IMR-90 (cell line): Measurements from ENCODE around the gene IFI44. TPM values are rescaled to one million over a fixed set of nuclear protein-coding genes. Genes with fewer than 3 reads are reported as not detected.

Experiments
- ATAC-seq: fragments of 200-7000 bp; cut with Tn5 transposase; 2 replicates; pipeline ENCODE4 v1.9.1; 2020; ENCODE audit warnings: low read depth, mild to moderate bottlenecking, moderate library complexity
- BruUV-seq: library from RNA; stranded (reverse); fragments of 400-500 nt; replicated peaks from 2 replicates; lab custom pipeline; 2021; lab: Mats Ljungman, UMichigan
- CTCF ChIA-PET: fragments of 300-600 bp; formaldehyde crosslinking; extraction: SDS; loops from one replicate; lab custom pipeline; 2021; ENCODE audit warnings: antibody characterized with exemption; lab: Yijun Ruan, JAX
- POLR2A ChIA-PET: fragments of 300-600 bp; sonication (Branson Sonifier 250); formaldehyde crosslinking; loops from one replicate; lab custom pipeline; 2022; ENCODE audit warnings: antibody characterized with exemption; ENCODE audit not compliant: unreplicated experiment; lab: Charles Lee
- DNase-seq: peaks from one replicate; pipeline ENCODE4 v3.0.0; 2013
- H2AFZ ChIP-seq: replicated peaks from 2 replicates; pipeline ENCODE3; 2013; ENCODE audit warnings: low read length, mild to moderate bottlenecking; ENCODE audit not compliant: poor library complexity
- H2AK5ac ChIP-seq: 2 replicates; pipeline ENCODE4 v1.6.1; 2013; ENCODE audit warnings: low read depth, low read length, inconsistent platforms
- H2AK9ac ChIP-seq: replicated peaks from 2 replicates; pipeline ENCODE3; 2013; ENCODE audit warnings: mild to moderate bottlenecking, low read depth, low read length, moderate library complexity; ENCODE audit not compliant: poor library complexity
- H2BK120ac ChIP-seq: 2 replicates; pipeline ENCODE4 v1.6.1; 2013; ENCODE audit warnings: low read depth, low read length, inconsistent platforms
- H2BK15ac ChIP-seq: 3 replicates; pipeline ENCODE4 v1.6.1; 2013; ENCODE audit warnings: low read depth, low read length, inconsistent platforms
- H2BK20ac ChIP-seq: 2 replicates; pipeline ENCODE4 v1.6.1; 2013; ENCODE audit warnings: low read depth, mild to moderate bottlenecking, inconsistent platforms, low read length, moderate library complexity
- H2BK5ac ChIP-seq: 2 replicates; pipeline ENCODE4 v1.6.1; 2013; ENCODE audit warnings: mild to moderate bottlenecking, low read depth, low read length, inconsistent platforms; ENCODE audit not compliant: poor library complexity, severe bottlenecking
- H3K14ac ChIP-seq: replicated peaks from 2 replicates; pipeline ENCODE4 v1.6.1; 2013; ENCODE audit warnings: low read depth, low read length, inconsistent platforms
- H3K18ac ChIP-seq: 2 replicates; pipeline ENCODE4 v1.6.1; 2013; ENCODE audit warnings: low read depth, low read length, control low read depth
- H3K23ac ChIP-seq: 2 replicates; pipeline ENCODE4 v1.6.1; 2013; ENCODE audit warnings: low read depth, low read length, inconsistent platforms
- H3K27ac ChIP-seq: 2 replicates; pipeline ENCODE4 v1.5.1; 2013; ENCODE audit warnings: mild to moderate bottlenecking, control low read depth, low read length; ENCODE audit not compliant: insufficient read depth
- H3K27me3 ChIP-seq: 2 replicates; pipeline ENCODE4 v1.6.1; 2013; ENCODE audit warnings: low read length; ENCODE audit not compliant: control insufficient read depth, insufficient read depth
- H3K36me3 ChIP-seq: 2 replicates; pipeline ENCODE4 v1.6.1; 2013; ENCODE audit warnings: low read length, mixed read lengths; ENCODE audit not compliant: control insufficient read depth, insufficient read depth
- H3K4ac ChIP-seq: 2 replicates; pipeline ENCODE4 v1.6.1; 2013; ENCODE audit warnings: low read depth, low read length, inconsistent platforms
- H3K4me1 ChIP-seq: 2 replicates; pipeline ENCODE4 v1.6.1; 2013; ENCODE audit warnings: low read length, mixed read lengths; ENCODE audit not compliant: control insufficient read depth, insufficient read depth
- H3K4me2 ChIP-seq: 2 replicates; pipeline ENCODE4 v1.6.1; 2013; ENCODE audit warnings: low read depth, mild to moderate bottlenecking, control low read depth, low read length, moderate library complexity
- H3K4me3 ChIP-seq: 2 replicates; pipeline ENCODE4 v1.5.1; 2013; ENCODE audit warnings: low read depth, mild to moderate bottlenecking, control low read depth, low read length, moderate library complexity; ENCODE audit not compliant: insufficient read depth
- H3K56ac ChIP-seq: 2 replicates; pipeline ENCODE4 v1.6.1; 2013; ENCODE audit warnings: low read length, inconsistent platforms; ENCODE audit not compliant: insufficient read depth; ENCODE audit errors: extremely low read depth
- H3K79me1 ChIP-seq, 2 experiments: 2 replicates each; pipeline ENCODE4 v1.6.1; 2013; ENCODE audit warnings: low read length in 2 of 2, inconsistent platforms in 1 of 2, low read depth in 1 of 2
- H3K9ac ChIP-seq: 2 replicates; pipeline ENCODE4 v1.6.1; 2013; ENCODE audit warnings: low read depth, low read length, control low read depth
- H3K9me1 ChIP-seq: 2 replicates; pipeline ENCODE4 v1.6.1; 2013; ENCODE audit warnings: low read length, inconsistent platforms; ENCODE audit not compliant: insufficient read depth
- H3K9me3 ChIP-seq: 2 replicates; pipeline ENCODE4 v1.6.1; 2013; ENCODE audit warnings: low read length; ENCODE audit not compliant: control insufficient read depth, insufficient read depth
- H4K20me1 ChIP-seq: 2 replicates; pipeline ENCODE4 v1.6.1; 2013; ENCODE audit warnings: low read length, inconsistent platforms; ENCODE audit not compliant: insufficient read depth
- H4K5ac ChIP-seq: 2 replicates; pipeline ENCODE4 v1.6.1; 2013; ENCODE audit warnings: mild to moderate bottlenecking, low read depth, low read length, control low read depth
- H4K8ac ChIP-seq, 2 experiments: 2 replicates each; pipeline ENCODE4 v1.6.1; 2013; ENCODE audit warnings: low read depth in 2 of 2, low read length in 2 of 2, control low read depth in 1 of 2, inconsistent platforms in 1 of 2
- H4K91ac ChIP-seq: 2 replicates; pipeline ENCODE4 v1.6.1; 2013; ENCODE audit warnings: low read depth, low read length, inconsistent platforms; ENCODE audit not compliant: insufficient read depth
- BHLHE40 ChIP-seq: fragments of 150-350 bp; IDR thresholded peaks from 2 replicates; pipeline ENCODE4 v1.6.1; 2016; ENCODE audit warnings: mild to moderate bottlenecking, low read depth, low read length
- CEBPB ChIP-seq: IDR thresholded peaks from 2 replicates; pipeline ENCODE4 v1.6.1; 2012; ENCODE audit warnings: low read depth, low read length, improper control_type of control experiment
- WGBS, 2 experiments: methylation state at CpG; one replicate each; pipeline versions ENCODE4 v1.1.5 to v1.1.7; 2013; ENCODE audit warnings: missing lambda C conversion rate in 2 of 2; ENCODE audit not compliant: insufficient read length in 1 of 2; ENCODE audit errors: extremely low coverage in 2 of 2; 5-methylcytosine and 5-hydroxymethylcytosine counted together
- dilution Hi-C: fragments of 300-500 bp; cut with HindIII; formaldehyde crosslinking; loops from one replicate; pipeline ENCODE4 v1.14.3; 2018; ENCODE audit warnings: low sequenced_read_pairs; ENCODE audit not compliant: unreplicated experiment
- in situ Hi-C: fragments of 300-500 bp; cut with MboI; formaldehyde crosslinking; loops from 3 replicates; pipeline ENCODE4 v1.14.3; 2019; ENCODE audit warnings: low sequenced_read_pairs, inconsistent platforms, mixed read lengths
- intact Hi-C: fragments of 100-400 bp; cut with micrococcal nuclease; formaldehyde crosslinking; loops from 2 replicates; pipeline ENCODE4 v1.10.0; 2022
- polyA plus RNA-seq, 3 experiments: library from polyadenylated mRNA; depleted of rRNA; stranded (reverse); fragments of >200 nt; gene quantifications; 2 replicates each; pipeline ENCODE4 v1.2.3, GENCODE V29; 2012; ENCODE audit warnings: low replicate concordance in 1 of 3
- total RNA-seq: library from RNA; depleted of rRNA; stranded (reverse); fragments of >200 nt; gene quantifications from 2 replicates; pipeline ENCODE4 v1.2.3, GENCODE V29; 2012

The IFI44 gene
- total and polyA plus RNA-seq, 2 of the 4 experiments (the other 2 are of a cell fraction), result 2.2 to 2.7 TPM

GRCh38 chr1:78620666-78621065 lies 29.0 kb upstream of the IFI44 start:
- H4K8ac ChIP-seq, result no peak overlapping the region
- no peak overlapping the region for H4K5ac ChIP-seq
- no peak overlapping the region; the same call in 1 of the 2 replicates for H2AK5ac ChIP-seq
- H3K18ac ChIP-seq, result no peak overlapping the region
- H3K56ac ChIP-seq, result no peak overlapping the region; the same call in 1 of the 2 replicates
- H2AFZ ChIP-seq, result no peak overlapping the region
- H3K79me1 ChIP-seq, result no peaks in the 10 kb centered on the region
- H2BK5ac ChIP-seq, result peak overlapping the region; percentile 40
- POLR2A ChIA-PET, result no interaction called here
- H3K14ac ChIP-seq, result peak overlapping the region; percentile 31; the same call in 1 of the 2 replicates
- no peaks in the 10 kb centered on the region for H3K27me3 ChIP-seq
- no peaks in the 10 kb centered on the region for H4K20me1 ChIP-seq
- H3K4me1 ChIP-seq, result peaks cover 2% of the 10 kb centered on the region
- peak overlapping the region; percentile 38; the same call in 1 of the 2 replicates for H2BK20ac ChIP-seq
- H2AK9ac ChIP-seq, result no peak overlapping the region
- dilution Hi-C loops, result no loop called here
- ATAC-seq, result no peak
- H3K4ac ChIP-seq, result 0 out of 2 replicates have a peak overlapping the region, but pooled peaks have one; percentile 48
- H3K23ac ChIP-seq, result no peak overlapping the region
- CTCF ChIA-PET, result interaction anchor here (0.6 to 1.2 kb wide), 2 partner anchors 210 to 245 kb away, joined by 5 to 6 read pairs; no protein-coding TSS in a partner anchor
- no peaks in the 10 kb centered on the region for H3K36me3 ChIP-seq
- peak overlapping the region; percentile 13; the same call in 1 of the 2 replicates for H3K27ac ChIP-seq
- no peak overlapping the region for H2BK15ac ChIP-seq
- no peak overlapping the region for H4K91ac ChIP-seq
- no CpG with 5 or more reads among the region's 1 CpG for WGBS, 2 experiments
- no TSS peak for BruUV-seq
- DNase-seq, result no peak
- in situ Hi-C loops, result no loop called here
- H3K9me1 ChIP-seq, result no peaks in the 10 kb centered on the region
- H3K4me2 ChIP-seq, result peak overlapping the region; percentile 65
- H2BK120ac ChIP-seq, result no peak overlapping the region
- H3K4me3 ChIP-seq, result no peak overlapping the region
- H3K9ac ChIP-seq, result peak overlapping the region; percentile 36; the same call in 1 of the 2 replicates
- TF ChIP-seq BHLHE40 (no peak), CEBPB (no peak)
- intact Hi-C loops, result no loop called here
- no peaks in the 10 kb centered on the region for H3K9me3 ChIP-seq
